PC-9 (cell line): ENCODE data around the gene WDR43. TPM values are rescaled to one million over a fixed set of nuclear protein-coding genes. Genes with fewer than 3 reads are reported as not detected.
"Not testable (repeated sequence)": the region's sequence is repeated elsewhere in the genome, so short reads cannot be mapped to it uniquely, and the experiment has no call there.

Source experiments
- BruUV-seq: library from RNA; stranded (reverse); fragments of 400-500 nt; replicated peaks from 2 replicates; lab custom pipeline; 2021; lab: Mats Ljungman, UMichigan
- CTCF ChIA-PET: fragments of 300-600 bp; sonication (Branson Sonifier 250); formaldehyde crosslinking; loops from one replicate; lab custom pipeline; 2022; ENCODE audit warnings: antibody characterized with exemption; lab: Charles Lee
- POLR2A ChIA-PET: fragments of 300-600 bp; sonication (Branson Sonifier 250); formaldehyde crosslinking; loops from one replicate; lab custom pipeline; 2022; ENCODE audit warnings: antibody characterized with exemption; ENCODE audit not compliant: unreplicated experiment; lab: Charles Lee
- DNase-seq, 2 experiments: peaks; one replicate each; pipeline versions ENCODE4 v3.0.0 to v3.0.0-alpha.2; 2015 to 2022; ENCODE audit warnings: mixed read lengths in 1 of 2
- H2AFZ ChIP-seq: fragments of 200-600 bp; sonication (generic); 2 replicates; pipeline ENCODE4 v1.8.1; 2017; ENCODE audit warnings: antibody characterized with exemption
- H3F3A ChIP-seq: fragments of 200-600 bp; sonication (generic); 2 replicates; pipeline ENCODE4 v1.8.1; 2017; ENCODE audit warnings: antibody characterized with exemption, mild to moderate bottlenecking, low read depth; ENCODE audit not compliant: insufficient read depth
- H3K27ac ChIP-seq: fragments of 200-600 bp; sonication (generic); 2 replicates; pipeline ENCODE4 v1.6.1; 2016; ENCODE audit warnings: mixed run types
- H3K27me3 ChIP-seq: fragments of 200-600 bp; sonication (generic); 2 replicates; pipeline ENCODE4 v1.6.1; 2016; ENCODE audit warnings: low read depth, mixed run types; ENCODE audit not compliant: insufficient read depth
- H3K36me3 ChIP-seq: fragments of 200-600 bp; sonication (generic); 2 replicates; pipeline ENCODE4 v1.6.1; 2016; ENCODE audit warnings: low read depth, mixed run types
- H3K4me1 ChIP-seq: fragments of 200-600 bp; sonication (generic); replicated peaks from 2 replicates; pipeline ENCODE4 v1.6.1; 2016; ENCODE audit warnings: mixed run types; ENCODE audit not compliant: insufficient read depth
- H3K4me2 ChIP-seq: fragments of 200-600 bp; sonication (generic); 2 replicates; pipeline ENCODE4 v1.6.1; 2017; ENCODE audit warnings: mixed run types
- H3K4me3 ChIP-seq: fragments of 200-600 bp; sonication (generic); 2 replicates; pipeline ENCODE4 v1.6.1; 2016; ENCODE audit warnings: mixed run types
- H3K79me2 ChIP-seq: fragments of 200-600 bp; sonication (generic); 2 replicates; pipeline ENCODE4 v1.6.1; 2017; ENCODE audit warnings: low read depth, mixed run types
- H3K9me2 ChIP-seq: fragments of 200-600 bp; sonication (generic); 2 replicates; pipeline ENCODE4 v1.8.1; 2017; ENCODE audit warnings: mild to moderate bottlenecking; ENCODE audit not compliant: insufficient read depth
- H3K9me3 ChIP-seq: fragments of 200-600 bp; sonication (generic); 2 replicates; pipeline ENCODE4 v1.8.1; 2016; ENCODE audit warnings: low read depth; ENCODE audit not compliant: insufficient read depth
- H4K20me1 ChIP-seq: fragments of 200-600 bp; sonication (generic); 2 replicates; pipeline ENCODE4 v1.8.1; 2017; ENCODE audit not compliant: insufficient read depth
- EZH2 ChIP-seq: fragments of 200-600 bp; sonication (generic); IDR thresholded peaks from 2 replicates; pipeline ENCODE4 v1.8.0; 2017; ENCODE audit warnings: antibody characterized with exemption, low read depth
- intact Hi-C: fragments of 100-400 bp; cut with micrococcal nuclease; formaldehyde crosslinking; loops from one replicate; pipeline ENCODE4 v1.10.0; 2022; ENCODE audit not compliant: unreplicated experiment
- total RNA-seq: library from RNA; stranded (reverse); gene quantifications from 2 replicates; pipeline ENCODE4 v1.2.3, GENCODE V29; 2021
- TF ChIP-seq, protein P1 (sequence below): fragments of 200-600 bp; sonication (generic); conservative IDR thresholded peaks from 2 replicates; pipeline ENCODE4 v1.6.1; 2017; ENCODE audit warnings: mixed run types, antibody characterized with exemption, mild to moderate bottlenecking, moderate library complexity

The WDR43 gene
- total RNA-seq, 1 experiment from 2014 or later = 57.9 TPM

DNA sequence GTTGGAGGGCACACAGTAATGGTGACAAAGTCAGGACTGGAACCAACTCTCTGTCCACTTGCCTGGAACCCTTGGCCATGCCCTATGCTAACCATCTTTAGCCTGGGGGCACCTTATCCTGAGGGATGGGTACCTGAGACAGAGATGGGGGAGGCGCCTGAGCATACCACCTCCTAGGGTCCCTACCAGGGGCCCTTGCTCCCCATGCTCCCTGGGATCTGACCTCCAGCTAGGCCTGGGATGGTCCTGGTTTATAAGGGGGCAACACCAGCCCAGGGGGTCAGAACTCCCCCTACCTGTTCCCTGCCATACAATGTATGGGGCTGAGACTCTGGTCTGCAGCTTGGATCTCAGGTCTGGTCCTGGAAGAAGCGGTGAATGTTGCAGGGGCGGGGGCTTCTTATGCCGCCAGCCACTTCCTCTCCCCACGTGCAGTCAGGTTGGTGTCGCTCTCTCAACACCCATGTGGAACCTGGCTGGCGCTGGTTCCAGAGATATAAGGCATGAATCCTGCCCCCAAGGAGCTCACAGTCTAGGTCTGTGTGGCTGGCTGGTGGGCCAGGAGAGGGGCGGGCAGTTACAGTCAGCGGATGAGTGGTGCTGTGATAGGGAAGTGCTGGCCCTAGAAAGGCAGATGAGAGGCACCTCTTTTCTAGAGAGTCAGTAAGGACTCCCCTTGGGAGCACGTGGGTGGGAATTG lies 82.9 kb downstream of the WDR43 start:
- peaks cover 17% of the 10 kb centered on the region for H3F3A ChIP-seq
- H2AFZ ChIP-seq = no peak overlapping the region
- no peaks in the 10 kb centered on the region for H3K79me2 ChIP-seq
- BruUV-seq = no TSS peak
- H3K4me2 ChIP-seq = peak overlapping the region; percentile 31
- ChIA-PET POLR2A (no interaction called here), CTCF (no interaction called here)
- H3K36me3 ChIP-seq = no peaks in the 10 kb centered on the region
- H3K9me2 ChIP-seq = no peaks in the 10 kb centered on the region
- H3K4me1 ChIP-seq = peaks cover 39% of the 10 kb centered on the region
- H3K27ac ChIP-seq = peak overlapping the region; percentile 50
- no peaks in the 10 kb centered on the region for H3K9me3 ChIP-seq
- no peaks in the 10 kb centered on the region for H3K27me3 ChIP-seq
- TF ChIP-seq EZH2 = no peak
- TF ChIP-seq, protein P1, sequence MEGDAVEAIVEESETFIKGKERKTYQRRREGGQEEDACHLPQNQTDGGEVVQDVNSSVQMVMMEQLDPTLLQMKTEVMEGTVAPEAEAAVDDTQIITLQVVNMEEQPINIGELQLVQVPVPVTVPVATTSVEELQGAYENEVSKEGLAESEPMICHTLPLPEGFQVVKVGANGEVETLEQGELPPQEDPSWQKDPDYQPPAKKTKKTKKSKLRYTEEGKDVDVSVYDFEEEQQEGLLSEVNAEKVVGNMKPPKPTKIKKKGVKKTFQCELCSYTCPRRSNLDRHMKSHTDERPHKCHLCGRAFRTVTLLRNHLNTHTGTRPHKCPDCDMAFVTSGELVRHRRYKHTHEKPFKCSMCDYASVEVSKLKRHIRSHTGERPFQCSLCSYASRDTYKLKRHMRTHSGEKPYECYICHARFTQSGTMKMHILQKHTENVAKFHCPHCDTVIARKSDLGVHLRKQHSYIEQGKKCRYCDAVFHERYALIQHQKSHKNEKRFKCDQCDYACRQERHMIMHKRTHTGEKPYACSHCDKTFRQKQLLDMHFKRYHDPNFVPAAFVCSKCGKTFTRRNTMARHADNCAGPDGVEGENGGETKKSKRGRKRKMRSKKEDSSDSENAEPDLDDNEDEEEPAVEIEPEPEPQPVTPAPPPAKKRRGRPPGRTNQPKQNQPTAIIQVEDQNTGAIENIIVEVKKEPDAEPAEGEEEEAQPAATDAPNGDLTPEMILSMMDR = no peak
- DNase-seq = no peak
- no peak overlapping the region for H3K4me3 ChIP-seq
- H4K20me1 ChIP-seq = no peaks in the 10 kb centered on the region
- intact Hi-C loops = no loop called here

GRCh38 chr2:28978001-28978400 lies 83.5 kb downstream of the WDR43 start:
- intact Hi-C loops, CTCF ChIA-PET, H3K9me3 ChIP-seq, H3K27me3 ChIP-seq, H3K4me3 ChIP-seq, H4K20me1 ChIP-seq, DNase-seq, H3K4me2 ChIP-seq, H3K36me3 ChIP-seq, H3K9me2 ChIP-seq, POLR2A ChIA-PET, H3K27ac ChIP-seq, BruUV-seq, H2AFZ ChIP-seq, H3K79me2 ChIP-seq: not testable (repeated sequence)
- H3K4me1 ChIP-seq = peaks cover 39% of the 10 kb centered on the region
- H3F3A ChIP-seq = peaks cover 17% of the 10 kb centered on the region

GRCh38 chr2:28978606-28979005 lies 84.1 kb downstream of the WDR43 start:
- no peak for TF ChIP-seq EZH2
- TF ChIP-seq, protein P1 = no peak
- Histone ChIP-seq H3K4me2 (no peak overlapping the region), H3K36me3 (no peaks in the 10 kb centered on the region), H3K27me3 (no peaks in the 10 kb centered on the region), H3K27ac (no peak overlapping the region), H3K79me2 (no peaks in the 10 kb centered on the region), H2AFZ (no peak overlapping the region), H3K4me3 (no peak overlapping the region), H3K9me3 (no peaks in the 10 kb centered on the region), H3K9me2 (no peaks in the 10 kb centered on the region), H3K4me1 (peaks cover 39% of the 10 kb centered on the region), H4K20me1 (no peaks in the 10 kb centered on the region), H3F3A (peaks cover 17% of the 10 kb centered on the region)
- ChIA-PET CTCF (no interaction called here), POLR2A (no interaction called here)
- intact Hi-C loops = no loop called here
- DNase-seq = no peak
- BruUV-seq = no TSS peak
